ENCODE data around the gene ELAVL2.

ELAVL2 gene

GRCh38 chr9:23826120-23826629, at the start of gene ELAVL2:
Gene ELAVL2, minus strand, starts transcription at chr9:23826240. Its CDS starts 64,006 bp downstream, at chr9:23762234.
- DNase-seq (ENCODE audit: low read depth): no peak

DNA sequence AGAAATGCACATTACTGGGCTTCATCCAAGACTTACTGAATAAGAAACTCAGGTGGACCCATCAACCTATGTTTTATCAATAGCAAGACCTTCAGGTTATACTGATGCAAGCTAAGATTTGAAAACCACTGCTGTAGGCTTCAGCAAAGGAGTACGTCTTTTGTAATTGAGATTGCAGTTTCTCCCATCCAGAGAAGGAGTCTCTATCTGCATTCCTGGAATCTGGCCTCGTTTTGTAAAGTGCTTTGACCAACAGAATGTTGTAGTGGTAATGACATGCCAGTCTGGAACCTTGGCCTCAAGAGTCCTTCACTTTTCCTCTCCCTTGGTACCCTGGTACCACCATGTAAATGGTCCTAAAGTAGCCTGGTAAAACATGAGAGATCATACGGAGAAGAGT, 32.2 kb upstream of the ELAVL2 start:
- no peak for DNase-seq (ENCODE audit: low read depth)

GRCh38 chr9:23855873-23856604, 30.0 kb upstream of the ELAVL2 start:
- no peak for DNase-seq (ENCODE audit: low read depth)

DNA sequence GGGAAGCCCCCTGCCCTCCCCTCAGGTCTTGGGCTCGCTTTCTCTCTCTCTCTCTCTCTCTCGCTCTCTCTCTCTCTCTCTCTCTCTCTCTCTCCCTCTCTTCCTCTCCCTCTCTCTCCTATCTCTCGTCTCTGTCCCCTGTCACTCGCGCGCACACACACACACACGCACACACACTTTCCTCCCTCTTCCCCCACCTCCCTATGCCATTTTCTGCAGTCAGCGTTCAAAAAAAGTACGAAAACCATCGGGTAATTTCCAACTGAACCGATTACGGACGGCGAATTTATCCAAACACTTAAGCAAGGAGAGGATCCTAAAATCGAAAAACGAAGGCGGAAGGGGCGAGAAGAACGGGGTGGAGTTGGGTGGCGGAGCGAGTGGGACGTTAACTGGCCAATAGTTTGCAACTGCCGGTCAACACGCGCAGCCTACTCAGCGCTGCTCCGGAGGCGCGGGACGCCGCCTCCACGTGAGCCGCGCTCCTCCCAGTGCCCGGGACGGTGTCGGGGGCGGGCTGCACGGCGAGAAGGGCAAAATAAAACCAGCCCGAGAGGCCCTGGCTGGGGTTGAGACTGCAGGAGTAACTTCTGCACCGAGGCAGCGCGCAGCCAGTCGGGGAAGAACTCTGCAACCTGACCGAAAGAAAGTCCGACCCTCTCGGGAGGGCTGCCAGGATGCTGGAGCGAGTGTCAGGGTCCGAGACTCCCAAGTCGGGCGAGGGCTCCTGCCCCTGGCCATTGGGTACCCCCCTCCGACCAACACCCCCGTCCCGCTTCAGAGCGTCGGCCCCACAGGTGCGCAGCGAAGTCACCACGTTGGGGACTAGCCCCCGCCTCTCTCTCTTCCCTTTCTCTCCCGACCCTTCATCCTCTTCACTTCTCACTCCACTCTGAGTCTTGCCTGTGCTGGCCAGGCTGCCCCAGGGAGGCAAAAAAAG, 24.9 kb upstream of the ELAVL2 start:
- DNase-seq (ENCODE audit: low read depth): no peak

DNA sequence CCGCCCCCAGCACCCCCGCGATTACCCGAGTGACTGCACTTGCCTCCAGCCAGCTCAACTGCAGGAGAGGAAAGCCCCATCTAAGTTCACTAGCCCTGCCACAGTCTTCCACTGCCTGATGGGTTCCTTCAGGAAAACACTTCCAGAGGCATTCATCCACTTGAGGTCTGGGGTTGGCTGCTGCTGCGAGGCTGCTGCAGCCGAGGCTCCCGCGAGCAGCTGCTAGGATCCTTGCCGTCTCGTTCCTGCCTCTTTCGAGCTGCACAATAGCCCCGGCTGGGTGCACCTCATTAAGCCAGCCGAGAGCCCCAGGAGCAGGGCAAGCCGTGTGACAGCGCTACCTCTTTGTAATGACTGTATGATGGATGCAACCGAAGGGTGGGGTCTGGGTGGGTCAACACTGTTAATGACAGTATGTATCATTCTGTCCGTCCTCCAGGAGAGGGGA, 24.2 kb upstream of the ELAVL2 start:
- DNase-seq (ENCODE audit: low read depth): no peak

DNA sequence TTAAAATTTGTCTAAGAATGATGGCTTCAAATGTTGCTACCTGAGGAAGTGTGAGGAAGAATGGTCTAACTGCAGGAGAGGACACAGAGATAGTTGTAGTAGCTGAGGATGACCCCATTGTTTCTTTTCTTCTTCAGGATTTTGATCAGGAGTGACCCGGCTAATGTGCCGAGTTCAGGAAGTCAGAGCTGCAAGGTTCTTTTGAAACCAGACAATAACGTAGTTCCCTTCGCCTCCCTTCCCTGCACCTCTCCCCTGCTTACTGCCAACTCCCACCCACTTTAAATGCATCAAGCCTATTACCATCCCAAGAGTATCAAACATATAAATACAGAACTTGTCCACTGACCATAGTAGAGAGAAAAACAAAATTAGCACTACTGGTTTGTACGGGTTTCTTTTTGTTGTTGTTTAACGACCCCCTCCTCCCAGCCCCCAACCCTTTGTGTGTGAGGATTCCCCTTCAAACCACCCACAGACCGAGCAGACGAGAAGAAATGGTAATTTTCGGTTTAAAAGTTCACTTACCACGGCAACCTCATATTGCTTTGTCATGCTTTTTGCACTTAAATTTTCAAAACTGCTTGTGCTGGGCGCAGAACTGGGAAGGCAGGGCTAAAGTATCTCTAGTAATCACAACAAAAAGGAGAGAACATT, 23.5 kb upstream of the ELAVL2 start:
- DNase-seq (ENCODE audit: low read depth): no peak

DNA sequence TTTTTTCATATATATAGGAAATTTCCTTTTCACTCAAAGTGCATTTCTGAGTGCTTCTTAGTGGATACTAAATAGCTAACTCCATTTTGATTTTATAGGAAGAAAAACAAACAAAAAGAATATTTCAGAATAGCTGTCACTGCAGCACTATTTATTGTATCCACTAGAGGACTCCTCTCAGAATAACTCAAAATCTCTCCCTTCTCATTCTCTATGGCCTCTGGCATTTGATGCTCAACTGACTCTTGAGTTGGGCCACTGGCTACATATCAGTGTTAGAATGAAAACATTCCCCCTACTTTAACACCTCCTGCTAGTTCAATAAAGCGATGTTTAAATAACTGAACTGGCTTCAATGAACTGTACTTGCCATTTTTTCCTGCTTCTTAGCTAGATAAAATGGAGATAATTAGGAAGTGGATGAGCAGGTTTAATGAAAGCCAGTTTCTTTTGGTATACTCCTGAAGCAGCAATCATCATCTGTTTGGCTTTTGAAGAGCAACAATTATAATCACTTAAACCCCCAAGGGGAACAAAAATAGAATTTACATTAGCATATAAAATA, 16.6 kb upstream of the ELAVL2 start:
- DNase-seq (ENCODE audit: low read depth): no peak

DNA sequence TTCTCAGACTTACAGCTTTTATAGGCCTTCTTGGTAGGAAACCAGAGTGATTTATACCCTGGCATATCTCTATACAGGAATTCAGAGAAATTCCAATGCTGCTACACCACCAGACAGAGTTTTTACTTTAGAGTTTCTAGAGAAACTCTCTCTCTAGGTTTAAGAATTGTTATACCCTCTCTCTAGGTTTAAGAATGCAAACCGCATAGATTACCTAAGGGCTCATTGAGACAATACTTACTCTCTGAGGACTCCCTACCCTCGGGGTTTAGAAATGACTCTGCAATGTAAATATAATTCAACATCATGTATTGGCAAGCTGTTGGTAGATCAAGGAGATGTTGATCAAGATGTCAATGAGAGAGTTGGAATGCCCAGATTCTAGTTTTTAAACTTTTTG, 15.3 kb upstream of the ELAVL2 start:
- no peak for DNase-seq (ENCODE audit: low read depth)

DNA sequence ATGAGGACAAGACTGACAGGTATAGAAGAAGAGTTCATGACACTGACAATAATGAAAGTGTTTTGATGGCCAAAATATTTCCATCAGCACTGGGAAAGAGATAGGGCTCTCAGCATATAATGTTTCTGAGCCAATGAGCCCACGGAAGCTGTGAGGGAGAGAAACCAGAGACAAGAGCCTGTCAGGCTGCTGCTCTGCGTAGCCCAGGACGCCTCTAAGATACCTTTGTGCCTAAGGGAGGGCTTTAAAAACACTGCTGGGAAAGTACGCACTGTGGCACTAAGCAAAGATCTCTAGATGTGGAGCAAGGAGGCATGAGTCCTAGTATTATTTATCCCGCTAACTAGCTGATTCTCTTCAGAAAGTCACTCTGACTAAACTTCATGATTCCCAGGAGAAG, 11.0 kb upstream of the ELAVL2 start:
- no peak for DNase-seq (ENCODE audit: low read depth)

- no peak for DNase-seq (ENCODE audit: low read depth)
Measured at GRCh38 chr9:23830929-23831730, 5.1 kb upstream of the ELAVL2 start.

- no peak for DNase-seq (ENCODE audit: low read depth)
Measured at GRCh38 chr9:23830476-23830805, 4.4 kb upstream of the ELAVL2 start.

- no peak for DNase-seq (ENCODE audit: low read depth)
Measured at GRCh38 chr9:23829580-23830475, 3.8 kb upstream of the ELAVL2 start.

DNA sequence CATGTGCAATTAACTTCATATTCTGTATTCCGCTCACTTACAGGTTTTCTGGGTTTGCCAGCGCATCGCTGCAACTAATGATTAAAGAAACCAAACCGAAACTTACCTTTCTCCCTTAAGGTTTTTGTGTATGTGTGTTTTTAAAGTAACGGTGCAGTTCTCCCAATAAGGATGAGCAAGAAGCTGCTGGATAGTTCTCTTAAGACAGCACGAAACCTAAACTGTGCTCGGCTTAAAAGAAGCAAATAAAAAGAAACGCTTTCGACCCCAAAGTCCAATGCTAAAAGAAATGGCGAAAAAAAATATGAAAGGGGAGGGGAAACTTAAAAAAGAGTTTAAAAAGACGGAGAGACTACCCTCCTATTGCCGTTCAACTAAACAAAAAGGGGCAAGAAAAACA, 340 bp downstream of the ELAVL2 start:
- DNase-seq (ENCODE audit: low read depth): no peak

DNA sequence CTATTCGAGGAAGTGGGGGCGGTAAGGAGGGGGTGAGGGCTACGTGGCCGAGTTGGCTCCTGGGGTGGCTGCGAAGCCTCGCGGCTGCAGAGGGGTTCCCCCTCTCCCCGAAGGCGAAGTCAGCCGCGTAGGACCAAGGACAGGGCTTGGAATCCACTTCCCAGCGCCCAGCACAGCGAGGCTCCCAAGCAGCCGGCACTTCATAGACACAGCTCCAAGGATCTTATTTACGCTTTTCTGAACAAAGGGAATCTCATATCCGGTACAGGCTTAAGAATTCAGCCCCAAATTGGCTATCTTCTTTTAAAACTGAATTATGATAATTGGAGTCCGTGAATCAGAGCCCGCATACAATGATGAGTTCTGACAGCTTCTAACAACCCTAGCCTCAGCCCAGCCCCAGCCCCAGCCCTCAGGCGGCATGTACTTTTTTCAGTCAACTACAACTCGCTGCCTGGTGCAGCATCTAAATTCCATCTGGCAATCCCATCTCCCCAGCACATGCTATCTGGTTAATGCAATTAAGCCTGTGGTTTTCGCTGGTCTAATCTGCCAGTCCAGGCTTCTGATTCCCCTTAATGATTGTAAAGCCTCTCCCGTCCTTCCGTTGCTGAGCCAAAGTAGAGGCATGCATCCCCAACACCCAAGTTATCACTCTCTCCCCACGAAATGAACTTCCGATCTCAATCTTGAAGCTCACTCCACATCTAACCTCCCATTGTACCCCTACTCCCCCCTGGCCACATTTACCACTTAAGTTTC, 1.0 kb downstream of the ELAVL2 start:
- no peak for DNase-seq (ENCODE audit: low read depth)

GRCh38 chr9:23823986-23824829, 1.8 kb downstream of the ELAVL2 start:
- DNase-seq (ENCODE audit: low read depth): no peak

DNA sequence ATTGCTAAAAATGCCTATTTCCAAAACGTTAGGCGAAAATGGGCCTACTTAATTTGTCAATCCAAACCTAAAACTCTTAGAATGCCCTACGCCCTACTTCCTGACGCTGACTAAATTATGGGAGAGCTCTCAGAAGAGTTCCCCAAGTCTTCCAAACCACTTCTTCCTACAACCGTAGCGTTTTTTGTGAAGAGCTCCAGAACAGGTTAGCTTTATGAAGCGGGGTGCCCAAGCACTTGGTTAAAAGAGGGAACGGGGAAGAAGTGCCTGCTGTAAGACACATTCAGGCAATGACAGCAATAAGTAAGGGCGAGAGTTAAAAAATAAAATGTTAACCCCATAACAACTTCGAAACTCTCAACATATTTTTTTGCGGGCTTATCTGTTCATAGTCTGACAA, 2.8 kb downstream of the ELAVL2 start:
- no peak for DNase-seq (ENCODE audit: low read depth)

GRCh38 chr9:23822261-23823169, 3.5 kb downstream of the ELAVL2 start:
- DNase-seq (ENCODE audit: low read depth): no peak

All from activated gamma-delta T cell treated with anti-CD3 and anti-CD28 coated beads, Interleukin-2, amount 50 U/mL, for 16 hours (primary cell).